GM21381 (cell line): ENCODE data around the gene GABARAP.

ENCODE experiments used
- ATAC-seq: cut with Tn5 transposase; IDR thresholded peaks from one replicate; pipeline ENCODE4 v1.9.1; 2021; ENCODE audit warnings: mild to moderate bottlenecking, moderate library complexity; ENCODE audit not compliant: unreplicated experiment

The GABARAP gene

GRCh38 chr17:7208754-7209460 is 33.3 kb downstream of the GABARAP start:
- ATAC-seq: no peak

GRCh38 chr17:7208027-7208571 is 34.1 kb downstream of the GABARAP start:
- no peak for ATAC-seq

GRCh38 chr17:7207120-7208001 is 34.9 kb downstream of the GABARAP start:
- ATAC-seq: no peak

- no peak for ATAC-seq
Observed at GRCh38 chr17:7205561-7205960, 36.7 kb downstream of the GABARAP start.

- ATAC-seq: peak; percentile 75
Observed at GRCh38 chr17:7204828-7205461, 37.3 kb downstream of the GABARAP start.

GRCh38 chr17:7204336-7204735 is 37.9 kb downstream of the GABARAP start:
- no peak for ATAC-seq

GRCh38 chr17:7203391-7203790 is 38.9 kb downstream of the GABARAP start:
- no peak for ATAC-seq

- ATAC-seq: no peak
Observed at GRCh38 chr17:7196651-7197401, 45.4 kb downstream of the GABARAP start.

GRCh38 chr17:7195971-7196370 is 46.3 kb downstream of the GABARAP start:
- ATAC-seq: no peak

- no peak for ATAC-seq
Observed at GRCh38 chr17:7192271-7192937, 49.8 kb downstream of the GABARAP start.

GRCh38 chr17:7191571-7192270 is 50.5 kb downstream of the GABARAP start:
- no peak for ATAC-seq

GRCh38 chr17:7191069-7191468 is 51.2 kb downstream of the GABARAP start:
- ATAC-seq: no peak

GRCh38 chr17:7190276-7190917 is 51.9 kb downstream of the GABARAP start:
- no peak for ATAC-seq
